ENCODE measurements around the gene LSM7.

DNA sequence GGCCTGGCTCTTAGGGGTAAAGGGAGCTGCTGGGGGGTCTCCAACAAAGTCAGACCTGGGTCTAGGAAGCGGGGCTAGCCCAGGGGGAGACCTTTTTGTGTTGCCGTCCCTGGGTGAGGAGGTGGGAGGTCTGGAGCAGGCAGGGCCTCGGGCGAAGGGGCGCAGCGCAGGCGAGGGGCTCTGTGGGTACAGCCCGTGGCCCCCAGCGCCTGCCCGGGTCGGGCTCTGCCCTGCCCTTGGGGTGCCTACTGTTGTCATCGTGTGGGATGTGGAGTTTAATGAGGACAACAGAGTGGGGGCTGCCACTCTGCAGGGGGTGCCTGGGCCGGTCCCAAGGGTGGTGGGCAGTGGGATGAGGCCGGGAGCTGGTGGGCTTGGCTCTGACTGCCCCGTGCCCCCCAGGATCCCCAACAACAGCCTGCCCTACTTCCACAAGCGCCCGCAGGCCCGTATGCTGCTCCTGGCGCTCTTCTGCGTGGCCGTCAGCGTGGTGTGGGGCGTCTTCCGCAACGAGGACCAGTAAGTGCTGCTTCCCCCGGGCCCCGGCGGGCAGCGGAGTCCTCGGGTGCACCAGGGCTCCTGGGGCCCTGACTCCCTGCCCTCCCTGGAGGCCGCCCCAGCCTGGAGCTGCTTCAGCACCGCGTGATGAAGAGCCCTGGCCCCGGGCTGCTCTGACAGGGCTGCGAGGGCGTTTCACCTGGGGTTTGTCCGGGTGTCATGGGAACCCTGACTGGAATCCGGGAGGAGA, 12.3 kb upstream of the LSM7 start:
- no peak for TF ChIP-seq POLR2AphosphoS5 (IDR thresholded peaks at IDR 0.05)
- TF ChIP-seq, protein P1, sequence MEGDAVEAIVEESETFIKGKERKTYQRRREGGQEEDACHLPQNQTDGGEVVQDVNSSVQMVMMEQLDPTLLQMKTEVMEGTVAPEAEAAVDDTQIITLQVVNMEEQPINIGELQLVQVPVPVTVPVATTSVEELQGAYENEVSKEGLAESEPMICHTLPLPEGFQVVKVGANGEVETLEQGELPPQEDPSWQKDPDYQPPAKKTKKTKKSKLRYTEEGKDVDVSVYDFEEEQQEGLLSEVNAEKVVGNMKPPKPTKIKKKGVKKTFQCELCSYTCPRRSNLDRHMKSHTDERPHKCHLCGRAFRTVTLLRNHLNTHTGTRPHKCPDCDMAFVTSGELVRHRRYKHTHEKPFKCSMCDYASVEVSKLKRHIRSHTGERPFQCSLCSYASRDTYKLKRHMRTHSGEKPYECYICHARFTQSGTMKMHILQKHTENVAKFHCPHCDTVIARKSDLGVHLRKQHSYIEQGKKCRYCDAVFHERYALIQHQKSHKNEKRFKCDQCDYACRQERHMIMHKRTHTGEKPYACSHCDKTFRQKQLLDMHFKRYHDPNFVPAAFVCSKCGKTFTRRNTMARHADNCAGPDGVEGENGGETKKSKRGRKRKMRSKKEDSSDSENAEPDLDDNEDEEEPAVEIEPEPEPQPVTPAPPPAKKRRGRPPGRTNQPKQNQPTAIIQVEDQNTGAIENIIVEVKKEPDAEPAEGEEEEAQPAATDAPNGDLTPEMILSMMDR (IDR thresholded peaks at IDR 0.05) = no peak
